ENCODE data around the gene IMP3.
"Not testable (repeated sequence)": the region's sequence is repeated elsewhere in the genome, so short reads cannot be mapped to it uniquely, and the experiment has no call there.

Gene IMP3

DNA sequence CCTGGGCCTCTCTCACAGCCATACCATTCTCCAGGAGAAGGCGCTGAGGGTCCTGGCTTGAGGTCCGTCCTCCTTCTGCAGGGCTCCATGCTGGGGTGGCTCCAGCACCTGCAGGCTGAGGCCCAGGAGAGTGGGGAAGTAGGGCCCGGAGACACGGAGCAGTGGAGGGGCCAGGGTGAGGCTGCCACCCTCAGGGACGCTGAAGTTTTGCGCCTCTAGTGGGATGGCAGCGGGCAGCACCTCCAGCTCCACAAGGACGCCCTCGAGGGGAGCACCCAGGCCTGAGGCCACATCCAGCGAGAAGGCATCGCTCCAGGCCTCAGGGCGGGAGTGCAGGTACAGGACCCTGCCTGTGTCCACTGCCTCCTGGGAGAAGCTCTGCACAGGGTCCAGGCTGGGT is 45.2 kb upstream of the IMP3 start:
- no peaks in the 10 kb centered on the region for H3K36me3 ChIP-seq
- H3K4me3 ChIP-seq (ENCODE audit: low read depth, low read length), result no peak overlapping the region
- H3K27me3 ChIP-seq, result no peaks in the 10 kb centered on the region
- TF ChIP-seq, protein P1, sequence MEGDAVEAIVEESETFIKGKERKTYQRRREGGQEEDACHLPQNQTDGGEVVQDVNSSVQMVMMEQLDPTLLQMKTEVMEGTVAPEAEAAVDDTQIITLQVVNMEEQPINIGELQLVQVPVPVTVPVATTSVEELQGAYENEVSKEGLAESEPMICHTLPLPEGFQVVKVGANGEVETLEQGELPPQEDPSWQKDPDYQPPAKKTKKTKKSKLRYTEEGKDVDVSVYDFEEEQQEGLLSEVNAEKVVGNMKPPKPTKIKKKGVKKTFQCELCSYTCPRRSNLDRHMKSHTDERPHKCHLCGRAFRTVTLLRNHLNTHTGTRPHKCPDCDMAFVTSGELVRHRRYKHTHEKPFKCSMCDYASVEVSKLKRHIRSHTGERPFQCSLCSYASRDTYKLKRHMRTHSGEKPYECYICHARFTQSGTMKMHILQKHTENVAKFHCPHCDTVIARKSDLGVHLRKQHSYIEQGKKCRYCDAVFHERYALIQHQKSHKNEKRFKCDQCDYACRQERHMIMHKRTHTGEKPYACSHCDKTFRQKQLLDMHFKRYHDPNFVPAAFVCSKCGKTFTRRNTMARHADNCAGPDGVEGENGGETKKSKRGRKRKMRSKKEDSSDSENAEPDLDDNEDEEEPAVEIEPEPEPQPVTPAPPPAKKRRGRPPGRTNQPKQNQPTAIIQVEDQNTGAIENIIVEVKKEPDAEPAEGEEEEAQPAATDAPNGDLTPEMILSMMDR (IDR thresholded peaks at IDR 0.05; ENCODE audit: low read depth, low read length), result no peak
- DNase-seq, result no peak
- H3K4me1 ChIP-seq, result no peaks in the 10 kb centered on the region; the same call in none of the 2 replicates
- no peaks in the 10 kb centered on the region for H3K9me3 ChIP-seq

DNA sequence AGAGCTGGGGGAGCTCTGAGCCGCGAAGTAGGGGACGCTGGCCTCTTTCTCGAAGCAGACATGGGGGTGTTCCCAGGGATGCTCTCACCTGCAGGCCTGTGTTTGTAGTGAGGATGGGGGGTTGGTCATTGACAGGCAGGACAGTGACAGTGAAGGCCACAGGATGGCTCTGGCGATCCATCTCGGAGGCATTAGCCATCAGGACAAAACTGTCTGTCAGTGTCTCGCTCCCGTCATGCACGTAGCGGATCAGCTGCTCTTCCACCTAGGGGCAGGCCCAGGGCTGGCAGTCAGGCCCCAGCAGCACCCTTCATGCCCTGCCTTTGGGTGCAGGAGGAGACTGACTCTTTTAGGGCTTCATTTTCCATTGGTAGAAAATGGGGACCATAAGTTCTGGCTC is 44.6 kb upstream of the IMP3 start:
- no peaks in the 10 kb centered on the region for H3K27me3 ChIP-seq
- no peak for DNase-seq

GRCh38 chr15:75683646-75684312 is 43.8 kb upstream of the IMP3 start:
- not testable (repeated sequence) for H3K4me1 ChIP-seq; H3K36me3 ChIP-seq; H3K9me3 ChIP-seq; H3K4me3 ChIP-seq (ENCODE audit: low read depth, low read length); H3K27me3 ChIP-seq
- TF ChIP-seq, protein P1 (IDR thresholded peaks at IDR 0.05; ENCODE audit: low read depth, low read length), result peak; percentile 83
- DNase-seq, result peak; percentile 88

More for the DNA sequence above, 44.6 kb upstream of the IMP3 start:
- H3K36me3 ChIP-seq, result no peaks in the 10 kb centered on the region
- TF ChIP-seq, protein P1 (IDR thresholded peaks at IDR 0.05; ENCODE audit: low read depth, low read length), result peak; percentile 28
- H3K4me1 ChIP-seq, result no peaks in the 10 kb centered on the region; the same call in none of the 2 replicates
- no peaks in the 10 kb centered on the region for H3K9me3 ChIP-seq
- no peak overlapping the region for H3K4me3 ChIP-seq (ENCODE audit: low read depth, low read length)

GRCh38 chr15:75682181-75683135 is 42.4 kb upstream of the IMP3 start:
- no peak overlapping the region for H3K4me3 ChIP-seq (ENCODE audit: low read depth, low read length)
- no peaks in the 10 kb centered on the region; the same call in none of the 2 replicates for H3K4me1 ChIP-seq
- TF ChIP-seq, protein P1 (IDR thresholded peaks at IDR 0.05; ENCODE audit: low read depth, low read length), result no peak
- H3K36me3 ChIP-seq, result no peaks in the 10 kb centered on the region
- DNase-seq, result no peak
- no peaks in the 10 kb centered on the region for H3K9me3 ChIP-seq
- no peaks in the 10 kb centered on the region for H3K27me3 ChIP-seq

GRCh38 chr15:75680007-75680789 is 40.2 kb upstream of the IMP3 start:
- DNase-seq, result no peak
- H3K4me1 ChIP-seq, result no peaks in the 10 kb centered on the region; the same call in 1 of the 2 replicates
- TF ChIP-seq, protein P1 (IDR thresholded peaks at IDR 0.05; ENCODE audit: low read depth, low read length), result no peak
- no peaks in the 10 kb centered on the region for H3K9me3 ChIP-seq
- no peaks in the 10 kb centered on the region for H3K36me3 ChIP-seq
- H3K4me3 ChIP-seq (ENCODE audit: low read depth, low read length), result no peak overlapping the region
- no peaks in the 10 kb centered on the region for H3K27me3 ChIP-seq

DNA sequence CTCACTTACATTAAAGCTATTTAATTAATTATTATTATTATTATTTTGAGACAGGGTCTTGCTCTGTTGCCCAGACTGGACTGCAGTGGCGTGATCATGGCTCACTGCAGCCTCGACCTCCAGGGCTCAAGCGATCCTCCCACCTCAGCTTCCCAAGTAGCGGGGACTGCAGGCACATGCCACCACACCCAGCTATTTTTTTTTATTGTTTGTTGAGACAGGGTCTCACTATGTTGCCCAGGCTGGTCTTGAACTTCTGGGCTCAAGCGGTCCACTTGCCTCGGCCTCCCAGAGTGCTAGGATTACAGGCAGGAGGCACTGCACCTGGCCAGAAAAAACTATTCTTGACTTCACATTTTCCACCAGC is 38.3 kb upstream of the IMP3 start:
- not testable (repeated sequence) for H3K27me3 ChIP-seq; H3K4me3 ChIP-seq (ENCODE audit: low read depth, low read length); H3K4me1 ChIP-seq

More for the DNA sequence above, 38.3 kb upstream of the IMP3 start:
- not testable (repeated sequence) for H3K36me3 ChIP-seq, DNase-seq, H3K9me3 ChIP-seq
